ENCODE data around the gene MYO15B. TPM values are rescaled to one million over a fixed set of nuclear protein-coding genes. Genes with fewer than 3 reads are reported as not detected.
"Not testable (repeated sequence)": the region's sequence is repeated elsewhere in the genome, so short reads cannot be mapped to it uniquely, and the experiment has no call there.

Gene MYO15B
- total RNA-seq, 1 donor from 2014 or later = 48.2 TPM

DNA sequence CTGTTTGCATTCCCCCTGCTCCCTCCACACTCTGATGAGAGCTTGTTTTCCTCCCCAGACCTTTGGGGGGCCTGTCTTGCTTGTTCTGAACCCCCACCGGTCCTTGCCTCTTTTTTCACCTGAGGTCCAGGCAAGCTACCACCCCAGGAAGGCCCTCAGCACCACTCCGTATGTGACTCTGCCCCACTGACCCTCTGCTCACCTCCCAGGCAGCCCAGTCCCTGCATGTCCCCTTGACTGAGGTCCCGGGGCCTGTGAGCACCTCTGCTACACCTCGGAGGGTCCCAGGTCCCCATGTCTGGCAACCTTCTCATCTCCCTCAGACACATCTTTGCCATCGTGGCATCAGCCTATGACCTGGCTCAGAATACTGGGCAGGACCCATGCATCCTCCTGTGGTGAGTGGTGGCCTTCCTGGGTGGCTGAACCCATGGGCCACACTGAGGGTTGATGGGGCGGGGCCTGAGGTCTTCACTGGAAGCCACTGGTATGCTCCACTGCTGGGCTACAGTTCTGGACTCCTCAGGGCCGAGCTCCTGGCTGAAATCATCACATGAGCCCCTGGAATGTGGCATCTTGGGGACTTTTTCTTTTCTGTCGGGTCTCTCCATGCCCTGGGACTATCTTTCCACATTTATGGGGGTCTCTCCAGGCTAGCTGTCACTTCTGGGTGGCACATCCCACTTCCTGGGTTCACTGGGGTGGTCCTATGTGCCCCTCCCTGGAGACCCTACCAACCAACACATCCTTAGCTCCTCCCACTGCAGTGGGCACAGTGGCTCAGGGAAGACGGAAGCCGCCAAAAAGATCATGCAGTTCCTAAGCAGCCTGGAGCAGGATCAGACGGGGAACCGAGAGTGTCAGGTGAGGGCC is 3.5 kb downstream of the MYO15B start:
- DNase-seq (ENCODE audit: extremely low spot score, unreplicated experiment) = no peak

GRCh38 chr17:75591722-75592302 is 4.2 kb downstream of the MYO15B start:
- Mint-ChIP-seq H3K27me3 (peaks cover 10% of the 10 kb centered on the region), H3K4me1 (ENCODE audit: unreplicated experiment) (no peaks in the 10 kb centered on the region), H3K4me3 (no peak overlapping the region), H3K36me3 (no peaks in the 10 kb centered on the region), H3K27ac (no peak overlapping the region), H3K9me3 (no peaks in the 10 kb centered on the region)
- no peak for DNase-seq (ENCODE audit: extremely low spot score, unreplicated experiment)
- TF ChIP-seq, protein P1, sequence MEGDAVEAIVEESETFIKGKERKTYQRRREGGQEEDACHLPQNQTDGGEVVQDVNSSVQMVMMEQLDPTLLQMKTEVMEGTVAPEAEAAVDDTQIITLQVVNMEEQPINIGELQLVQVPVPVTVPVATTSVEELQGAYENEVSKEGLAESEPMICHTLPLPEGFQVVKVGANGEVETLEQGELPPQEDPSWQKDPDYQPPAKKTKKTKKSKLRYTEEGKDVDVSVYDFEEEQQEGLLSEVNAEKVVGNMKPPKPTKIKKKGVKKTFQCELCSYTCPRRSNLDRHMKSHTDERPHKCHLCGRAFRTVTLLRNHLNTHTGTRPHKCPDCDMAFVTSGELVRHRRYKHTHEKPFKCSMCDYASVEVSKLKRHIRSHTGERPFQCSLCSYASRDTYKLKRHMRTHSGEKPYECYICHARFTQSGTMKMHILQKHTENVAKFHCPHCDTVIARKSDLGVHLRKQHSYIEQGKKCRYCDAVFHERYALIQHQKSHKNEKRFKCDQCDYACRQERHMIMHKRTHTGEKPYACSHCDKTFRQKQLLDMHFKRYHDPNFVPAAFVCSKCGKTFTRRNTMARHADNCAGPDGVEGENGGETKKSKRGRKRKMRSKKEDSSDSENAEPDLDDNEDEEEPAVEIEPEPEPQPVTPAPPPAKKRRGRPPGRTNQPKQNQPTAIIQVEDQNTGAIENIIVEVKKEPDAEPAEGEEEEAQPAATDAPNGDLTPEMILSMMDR (conservative IDR thresholded peaks at IDR 0.05) = no peak

More for the DNA sequence above, 3.5 kb downstream of the MYO15B start:
- Mint-ChIP-seq H3K27ac (peak overlapping the region; percentile 36), H3K9me3 (no peaks in the 10 kb centered on the region), H3K4me1 (ENCODE audit: unreplicated experiment) (no peaks in the 10 kb centered on the region), H3K36me3 (no peaks in the 10 kb centered on the region), H3K27me3 (peaks cover 17% of the 10 kb centered on the region), H3K4me3 (peak overlapping the region; percentile 64)
- TF ChIP-seq, protein P1 (conservative IDR thresholded peaks at IDR 0.05) = no peak

GRCh38 chr17:75592348-75593020 is 4.9 kb downstream of the MYO15B start:
- DNase-seq (ENCODE audit: extremely low spot score, unreplicated experiment) = no peak
- H3K4me1 Mint-ChIP-seq (ENCODE audit: unreplicated experiment) = no peaks in the 10 kb centered on the region
- TF ChIP-seq, protein P1 (conservative IDR thresholded peaks at IDR 0.05) = no peak
- no peak overlapping the region for H3K4me3 Mint-ChIP-seq
- H3K27me3 Mint-ChIP-seq = peaks cover 3% of the 10 kb centered on the region
- no peak overlapping the region for H3K27ac Mint-ChIP-seq
- H3K9me3 Mint-ChIP-seq = no peaks in the 10 kb centered on the region
- no peaks in the 10 kb centered on the region for H3K36me3 Mint-ChIP-seq

GRCh38 chr17:75593430-75593829 is 5.8 kb downstream of the MYO15B start:
- H3K36me3 Mint-ChIP-seq; H3K27me3 Mint-ChIP-seq; DNase-seq (ENCODE audit: extremely low spot score, unreplicated experiment); H3K4me1 Mint-ChIP-seq (ENCODE audit: unreplicated experiment); H3K9me3 Mint-ChIP-seq; H3K4me3 Mint-ChIP-seq; H3K27ac Mint-ChIP-seq: not testable (repeated sequence)

GRCh38 chr17:75594499-75595283 is 7.1 kb downstream of the MYO15B start:
- Mint-ChIP-seq H3K4me1 (ENCODE audit: unreplicated experiment) (no peaks in the 10 kb centered on the region), H3K27ac (no peak overlapping the region), H3K27me3 (no peaks in the 10 kb centered on the region), H3K36me3 (no peaks in the 10 kb centered on the region), H3K9me3 (no peaks in the 10 kb centered on the region), H3K4me3 (no peak overlapping the region)
- DNase-seq (ENCODE audit: extremely low spot score, unreplicated experiment) = no peak
- TF ChIP-seq, protein P1 (conservative IDR thresholded peaks at IDR 0.05) = no peak

All from type B pancreatic cell (in vitro differentiated cells).